ENCODE results near the gene KIAA0753.

KIAA0753 gene

DNA sequence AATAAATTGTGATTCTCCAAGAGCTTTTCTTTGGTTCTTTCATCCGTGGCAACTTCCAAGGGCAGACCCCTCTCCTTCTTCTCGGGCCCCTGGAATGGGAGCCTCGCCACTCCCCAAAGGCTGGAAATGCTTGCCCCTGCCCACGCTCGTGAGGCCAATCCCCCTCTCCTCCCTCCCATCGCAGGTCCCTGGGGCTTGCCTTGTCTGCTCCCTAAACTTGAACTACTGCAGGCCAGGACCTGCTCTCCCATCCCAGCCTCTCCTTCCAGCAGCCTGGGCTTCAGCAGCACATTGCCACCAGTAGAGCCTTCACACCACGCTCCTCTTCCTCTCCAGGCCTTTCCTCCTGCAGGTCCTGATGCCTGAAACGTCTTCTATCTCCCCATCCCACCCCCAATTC is 95.2 kb downstream of the KIAA0753 start:
- DNase-seq: no peak

DNA sequence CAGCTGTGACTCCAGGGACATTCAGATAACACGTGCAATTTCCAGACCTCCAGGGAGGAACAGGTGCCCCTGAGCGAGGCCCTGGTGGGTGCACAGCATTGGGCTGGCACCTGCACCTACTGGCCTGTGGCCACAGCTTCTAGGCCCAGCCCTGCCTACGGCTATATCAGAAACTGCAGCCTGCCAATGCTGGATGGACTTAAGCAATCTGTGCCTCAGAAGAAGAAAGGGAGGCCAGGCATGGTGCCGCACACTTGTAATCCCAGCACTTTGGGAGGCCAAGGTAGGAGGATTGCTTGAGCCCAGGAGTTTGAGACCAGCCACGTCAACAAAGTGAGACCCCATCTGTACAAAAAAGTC is 96.5 kb downstream of the KIAA0753 start:
- no peak for DNase-seq

DNA sequence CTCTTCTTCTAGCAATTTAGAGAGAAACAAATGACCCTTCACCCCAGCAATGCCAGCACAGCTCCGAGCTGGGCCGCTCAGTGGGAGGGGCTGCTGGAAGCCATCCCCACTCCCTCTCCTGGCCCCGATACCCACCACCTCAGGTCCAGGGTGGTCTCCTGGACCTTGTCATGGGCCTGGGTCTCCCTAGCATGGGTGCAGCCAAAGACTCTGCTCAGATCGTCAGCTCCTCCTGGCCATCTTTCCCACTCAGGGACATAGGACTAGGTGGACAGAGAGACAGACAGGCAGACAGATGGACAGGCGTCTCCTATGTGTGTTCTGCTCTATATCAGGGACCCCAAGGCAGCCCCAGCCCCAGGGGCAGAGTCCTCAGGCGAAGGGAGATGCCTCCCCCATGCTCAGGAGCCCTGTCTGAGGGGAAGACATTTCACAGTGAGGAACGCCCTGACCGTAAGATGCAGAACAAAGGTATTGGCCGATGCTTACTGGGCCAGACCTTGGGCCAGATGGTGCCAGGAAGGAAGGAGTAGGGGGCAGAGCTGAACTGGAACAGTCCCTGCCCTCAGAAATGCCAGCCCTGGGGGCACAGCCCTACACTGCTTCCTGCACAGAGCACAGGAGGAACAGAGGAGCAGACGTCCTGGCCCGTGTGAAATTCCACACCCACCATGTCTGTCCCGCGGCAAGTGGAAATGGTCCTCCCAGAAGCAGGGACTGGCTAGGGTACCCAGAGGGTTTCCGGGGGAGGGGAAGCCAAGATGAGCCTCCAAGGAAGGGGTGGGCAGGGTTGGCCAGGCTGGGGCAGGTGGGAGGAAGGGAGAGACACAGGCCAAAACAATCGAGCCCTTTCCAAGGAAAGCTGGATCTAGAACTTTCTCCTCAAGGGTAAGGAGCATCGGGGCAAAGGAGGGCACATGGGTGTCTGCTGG is 97.2 kb downstream of the KIAA0753 start:
- DNase-seq: no peak

DNA sequence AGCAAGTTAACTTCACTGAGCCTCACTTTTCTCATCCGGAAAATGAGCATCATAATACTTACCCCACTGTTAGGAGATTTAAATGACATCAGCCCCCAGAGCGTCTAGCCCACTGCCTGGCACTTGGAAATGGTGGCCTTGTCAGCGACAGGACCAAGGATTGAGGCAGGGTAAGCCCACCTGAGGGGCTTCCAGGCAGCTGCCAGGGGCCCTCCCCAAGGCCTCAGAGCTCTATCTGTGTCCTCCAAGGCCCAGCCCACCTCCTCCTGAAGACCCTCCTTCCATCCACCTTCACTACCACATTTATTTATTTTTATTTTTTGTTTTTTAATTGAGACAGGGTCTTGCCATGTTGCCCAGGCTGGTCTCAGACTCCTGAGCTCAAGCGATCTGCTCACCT is 97.9 kb downstream of the KIAA0753 start:
- no peak for DNase-seq

DNA sequence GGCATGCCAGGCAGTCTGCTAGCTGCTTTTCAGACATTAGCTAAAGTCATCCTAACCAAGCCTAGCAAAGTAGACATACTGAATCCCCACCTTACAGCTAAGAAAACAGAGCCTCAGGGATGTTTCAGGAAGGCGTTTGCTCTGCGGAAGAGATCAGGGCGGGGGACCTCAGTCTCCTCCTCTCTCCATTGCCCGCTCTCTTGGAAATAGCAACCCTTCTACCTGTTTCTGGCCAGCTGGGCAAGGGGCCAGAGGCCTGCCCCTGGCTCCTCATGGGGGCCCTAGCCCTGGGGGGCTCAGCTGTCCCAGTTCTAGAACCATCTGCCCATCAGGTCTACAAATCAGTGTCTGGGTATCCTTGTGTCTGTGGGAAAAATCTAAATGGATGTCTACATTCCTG is 98.6 kb downstream of the KIAA0753 start:
- DNase-seq: no peak

DNA sequence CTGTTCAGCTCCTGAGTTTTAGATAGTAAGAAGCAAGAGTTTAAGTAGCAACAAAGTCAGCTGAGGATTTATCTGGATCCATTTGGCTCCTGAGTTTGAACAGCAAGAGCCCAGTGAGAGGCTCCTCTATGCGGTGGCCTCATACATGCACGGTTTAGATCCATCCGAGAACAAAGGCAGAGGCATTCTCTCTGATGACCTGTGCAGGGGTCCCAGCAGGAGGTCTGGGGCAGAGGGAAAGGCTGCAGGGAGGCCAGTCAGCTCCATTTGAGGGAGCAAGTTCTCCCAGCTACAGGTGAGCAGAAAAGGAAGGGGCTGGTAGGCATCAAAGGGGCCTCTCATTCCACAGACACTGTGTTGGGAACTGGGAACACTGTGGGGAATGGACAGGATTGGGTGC is 100.6 kb downstream of the KIAA0753 start:
- no peak for DNase-seq

DNA sequence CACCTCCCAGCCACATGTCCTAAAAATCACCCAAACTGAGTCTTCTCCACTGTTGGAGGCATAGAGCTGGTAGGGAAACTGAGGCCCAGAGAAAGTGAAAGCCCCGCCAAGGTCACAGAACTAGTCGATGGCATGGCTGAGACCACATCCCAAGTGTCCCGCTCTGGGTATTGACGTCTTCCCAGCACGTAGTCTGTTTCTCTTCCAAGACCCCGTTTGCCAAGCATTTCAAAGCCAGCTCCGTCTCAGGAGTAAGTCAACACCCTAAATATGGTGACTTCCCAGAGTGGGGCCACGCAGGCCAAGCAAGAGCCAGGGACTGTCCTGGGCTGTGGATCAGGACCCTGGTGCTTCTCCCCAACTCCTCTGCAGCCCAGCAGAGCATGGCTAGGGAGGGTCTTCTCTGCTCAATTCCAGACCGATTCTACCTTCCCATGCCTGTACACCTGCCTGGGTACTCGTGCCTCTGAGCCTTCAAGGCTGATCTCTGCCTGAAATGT is 103.9 kb downstream of the KIAA0753 start:
- no peak for DNase-seq

DNA sequence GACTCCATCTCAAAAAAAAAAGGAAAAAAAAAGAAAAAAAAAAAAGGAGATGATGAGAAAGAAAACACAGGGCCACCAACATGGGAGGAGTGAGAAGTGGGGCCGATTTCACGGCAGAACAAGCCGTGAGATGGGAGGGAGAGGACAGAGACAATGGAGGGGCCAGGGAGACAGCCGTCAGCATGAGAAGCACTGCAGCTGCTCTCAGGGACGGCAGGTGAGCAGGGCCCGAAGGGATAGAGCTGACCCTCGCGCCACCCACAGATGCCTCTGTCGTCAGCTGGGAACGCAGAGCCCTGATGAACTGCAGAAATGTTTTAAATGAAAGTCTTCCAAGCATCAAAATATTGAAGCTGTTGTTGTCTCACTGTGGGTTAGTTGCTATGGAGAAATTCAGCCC is 104.5 kb downstream of the KIAA0753 start:
- DNase-seq: no peak

DNA sequence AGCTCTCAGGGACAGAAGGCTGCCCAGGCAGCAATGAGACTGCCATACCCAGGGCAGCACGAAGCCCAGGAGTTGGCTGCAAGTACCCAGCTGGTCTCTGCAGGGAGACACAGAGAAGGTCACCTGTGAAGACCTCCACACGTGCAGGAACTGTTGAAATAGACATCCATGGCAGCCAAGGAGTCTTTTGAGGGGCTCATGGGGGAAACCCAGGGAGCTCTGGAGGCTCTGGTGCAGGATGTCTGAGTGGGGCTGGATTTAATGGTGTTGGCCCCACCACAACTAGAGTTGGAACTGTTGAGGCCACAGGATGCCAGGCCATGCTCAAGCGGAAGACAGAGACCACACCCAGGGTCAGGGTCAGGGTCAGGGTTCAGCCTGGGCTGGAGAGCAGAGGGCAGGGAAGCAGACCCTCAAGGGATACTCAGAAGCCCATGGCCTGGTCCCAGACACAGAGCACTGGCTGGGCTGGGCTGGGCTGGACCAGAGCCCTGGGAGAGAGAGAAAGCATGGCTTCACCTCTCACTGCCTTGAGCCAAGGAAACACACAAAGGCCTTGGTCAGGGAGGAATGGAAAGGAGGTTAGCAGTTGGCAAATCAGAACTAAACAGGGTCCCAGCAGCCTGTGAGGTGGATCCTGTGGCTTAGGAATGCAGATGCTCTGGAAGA is 105.5 kb downstream of the KIAA0753 start:
- no peak for DNase-seq

DNA sequence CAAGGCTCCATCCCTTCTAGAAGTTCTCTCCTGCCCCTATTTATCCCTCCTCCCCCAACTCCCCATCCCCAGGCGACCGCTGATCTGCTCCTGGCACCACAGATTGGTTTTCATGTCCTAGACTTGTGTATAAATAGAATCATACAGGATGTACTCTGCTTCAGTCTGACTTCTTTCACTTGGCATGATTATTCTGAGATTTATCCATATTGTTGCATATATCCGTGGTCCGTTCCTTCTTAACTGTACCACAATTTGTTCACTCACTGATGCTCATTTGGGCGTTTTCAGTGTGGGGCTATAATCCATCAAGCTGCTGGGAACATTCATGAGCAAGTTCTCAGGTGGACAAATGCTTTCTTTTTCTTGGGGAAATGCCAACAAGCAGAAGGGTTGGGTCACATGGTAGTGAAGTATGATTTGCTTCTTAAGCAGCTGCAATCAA is 108.0 kb downstream of the KIAA0753 start:
- DNase-seq: no peak

DNA sequence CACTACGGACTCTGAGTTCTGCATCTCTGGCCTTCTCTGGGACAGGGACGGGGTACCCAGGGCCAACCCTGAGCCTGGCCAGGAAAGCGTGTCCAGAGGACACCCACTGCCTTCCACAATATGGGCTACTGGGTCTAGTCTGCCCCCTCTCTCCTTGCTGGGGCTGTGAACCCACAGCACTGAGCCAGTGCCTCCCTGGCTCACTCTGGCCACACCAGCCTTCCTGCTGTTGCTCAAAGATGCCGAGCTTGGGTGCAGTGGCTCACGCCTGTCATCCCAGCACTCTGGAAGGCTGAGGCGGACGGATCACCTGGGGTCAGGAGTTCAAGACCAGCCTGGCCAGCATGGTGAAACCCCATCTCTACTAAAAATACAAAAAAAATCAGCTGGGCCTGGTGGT is 108.9 kb downstream of the KIAA0753 start:
- DNase-seq: no peak

DNA sequence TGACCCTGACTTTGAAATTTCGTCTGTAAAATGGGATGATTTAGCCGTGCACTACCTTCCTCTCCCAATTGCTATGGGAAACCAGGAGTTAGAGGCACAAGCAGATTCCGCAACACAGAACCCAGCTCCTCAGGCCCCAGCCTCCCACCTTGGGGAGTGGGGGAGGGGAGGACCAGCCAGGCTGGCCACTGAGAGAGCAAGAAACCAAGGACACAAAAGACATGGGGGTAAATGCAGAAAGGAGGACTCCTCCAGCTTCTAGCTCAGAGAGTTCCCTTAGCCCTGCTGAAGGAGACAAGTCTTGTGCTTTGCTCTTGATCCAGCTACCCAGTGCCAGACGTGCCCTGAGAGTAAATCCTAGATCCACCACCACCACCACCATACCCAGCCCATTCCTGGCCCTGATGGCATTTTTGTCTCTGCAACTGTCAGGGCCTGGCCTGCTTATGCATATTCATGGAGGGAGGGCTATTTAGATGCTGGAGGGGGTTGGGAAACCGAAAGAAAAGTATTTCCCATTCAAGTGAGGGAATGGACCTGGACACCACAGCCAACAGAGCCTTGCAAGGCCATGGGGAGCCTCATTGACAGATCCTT is 110.1 kb downstream of the KIAA0753 start:
- no peak for DNase-seq

DNA sequence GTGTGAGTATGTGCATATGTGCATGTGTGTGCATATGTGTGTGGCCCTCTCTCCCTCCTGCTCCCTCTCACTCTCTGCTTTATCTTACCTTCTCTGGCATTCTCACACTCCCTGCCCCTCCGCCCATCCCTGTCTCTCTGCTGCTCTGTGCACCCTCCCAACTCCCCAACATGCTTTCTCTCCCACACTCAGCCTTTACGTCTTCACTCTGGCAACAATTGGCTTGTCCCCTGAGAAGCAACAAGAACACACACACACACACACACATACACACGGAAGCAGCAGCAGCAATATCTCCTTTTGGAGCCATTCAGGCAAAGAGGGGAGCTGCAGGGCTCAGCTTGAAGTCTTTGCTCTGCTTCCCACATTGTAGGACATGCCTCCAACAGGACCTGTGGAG is 112.0 kb downstream of the KIAA0753 start:
- DNase-seq: no peak
